ENCODE data around the gene BCAP31.

Gene BCAP31

DNA sequence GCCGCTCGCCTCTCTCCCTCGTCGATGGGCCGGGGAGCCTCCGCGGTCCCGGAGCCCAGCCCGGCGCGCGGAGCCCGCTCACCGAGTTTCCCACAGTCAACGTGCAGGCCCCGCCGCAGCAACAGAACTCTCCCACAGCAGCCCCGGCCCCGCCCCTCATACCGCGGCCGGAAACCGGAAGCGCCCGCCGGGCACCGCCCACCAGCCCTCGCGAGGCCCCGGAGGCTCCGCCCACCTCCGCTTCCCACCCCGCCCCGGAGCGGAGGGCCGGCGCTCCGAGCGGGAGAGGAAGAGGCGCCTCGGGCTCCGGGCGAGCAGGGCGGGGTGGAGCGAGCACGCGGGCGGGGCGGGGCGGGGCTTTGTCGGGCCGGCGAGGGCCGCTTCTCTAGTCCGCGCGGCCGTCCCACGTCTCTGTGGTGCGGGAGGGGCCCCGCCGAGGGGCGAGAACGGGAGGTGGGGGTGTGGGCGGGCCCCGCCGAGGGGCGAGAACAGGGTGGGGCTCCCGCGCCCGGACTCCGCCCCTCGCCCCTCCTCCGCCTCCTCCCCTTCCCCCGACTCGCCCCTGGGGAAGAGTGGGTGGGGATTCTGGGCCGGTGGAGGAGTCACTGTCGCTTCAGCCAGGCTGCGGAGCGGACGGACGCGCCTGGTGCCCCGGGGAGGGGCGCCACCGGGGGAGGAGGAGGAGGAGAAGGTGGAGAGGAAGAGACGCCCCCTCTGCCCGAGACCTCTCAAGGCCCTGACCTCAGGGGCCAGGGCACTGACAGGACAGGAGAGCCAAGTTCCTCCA, at the start of gene BCAP31, which contains the start of gene ABCD1:
Gene BCAP31 (minus strand): TSS at position 136 of the 787 bp plus-strand sequence. CDS start 1,143 bp downstream, outside the sequence.
Gene ABCD1 (plus strand): TSS at position 605 of the 787 bp plus-strand sequence. CDS start 411 bp downstream, outside the sequence.
- DNase-seq (ENCODE audit: low read depth) = peak; percentile 79

- DNase-seq (ENCODE audit: low read depth) = no peak
These were observed 49.0 kb upstream of the BCAP31 start for GRCh38 chrX:153773218-153773611.

GRCh38 chrX:153772316-153773217, 48.4 kb upstream of the BCAP31 start:
- DNase-seq (ENCODE audit: low read depth) = no peak

- no peak for DNase-seq (ENCODE audit: low read depth)
These were observed 47.5 kb upstream of the BCAP31 start for GRCh38 chrX:153771415-153772315.

DNA sequence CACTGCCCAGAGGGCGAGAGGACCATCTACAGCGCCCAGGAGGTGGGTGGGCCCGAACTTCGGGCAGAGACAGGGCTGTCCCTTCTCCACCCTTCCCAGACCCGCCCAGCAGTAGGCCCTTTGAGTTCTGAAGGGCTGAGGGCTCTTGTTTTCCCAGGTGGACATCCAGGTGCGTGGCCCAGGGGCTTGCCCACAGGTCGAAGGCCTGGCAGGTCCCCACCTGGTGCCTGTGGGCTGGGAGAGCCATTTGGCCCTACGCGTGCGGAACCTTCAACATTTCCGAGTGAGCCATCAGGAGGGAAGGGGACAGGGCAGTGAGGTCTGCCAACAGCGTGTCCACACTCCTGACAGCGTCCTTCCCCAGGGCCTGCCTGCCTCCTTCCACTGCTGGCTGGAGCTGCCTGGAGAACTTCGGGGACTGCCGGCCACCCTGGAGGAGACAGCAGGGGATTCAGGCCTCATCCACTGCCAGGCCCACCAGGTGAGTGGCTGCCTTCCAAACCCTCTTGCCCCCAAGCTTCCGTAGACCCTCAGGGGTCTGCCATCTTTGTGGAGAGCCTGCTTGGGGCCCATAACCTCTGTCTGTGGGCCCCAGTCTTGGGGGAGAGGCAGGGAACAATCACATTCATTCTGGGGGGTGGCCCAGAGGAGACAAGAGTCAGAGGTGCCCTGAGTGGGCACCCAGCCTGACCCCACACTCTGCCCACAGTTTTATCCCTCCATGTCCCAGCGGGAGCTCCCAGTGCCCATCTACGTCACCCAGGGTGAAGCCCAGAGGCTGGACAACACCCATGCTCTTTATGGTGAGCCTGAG, 46.6 kb upstream of the BCAP31 start:
- DNase-seq (ENCODE audit: low read depth) = no peak

GRCh38 chrX:153769865-153770600, 45.8 kb upstream of the BCAP31 start:
- DNase-seq (ENCODE audit: low read depth) = no peak

DNA sequence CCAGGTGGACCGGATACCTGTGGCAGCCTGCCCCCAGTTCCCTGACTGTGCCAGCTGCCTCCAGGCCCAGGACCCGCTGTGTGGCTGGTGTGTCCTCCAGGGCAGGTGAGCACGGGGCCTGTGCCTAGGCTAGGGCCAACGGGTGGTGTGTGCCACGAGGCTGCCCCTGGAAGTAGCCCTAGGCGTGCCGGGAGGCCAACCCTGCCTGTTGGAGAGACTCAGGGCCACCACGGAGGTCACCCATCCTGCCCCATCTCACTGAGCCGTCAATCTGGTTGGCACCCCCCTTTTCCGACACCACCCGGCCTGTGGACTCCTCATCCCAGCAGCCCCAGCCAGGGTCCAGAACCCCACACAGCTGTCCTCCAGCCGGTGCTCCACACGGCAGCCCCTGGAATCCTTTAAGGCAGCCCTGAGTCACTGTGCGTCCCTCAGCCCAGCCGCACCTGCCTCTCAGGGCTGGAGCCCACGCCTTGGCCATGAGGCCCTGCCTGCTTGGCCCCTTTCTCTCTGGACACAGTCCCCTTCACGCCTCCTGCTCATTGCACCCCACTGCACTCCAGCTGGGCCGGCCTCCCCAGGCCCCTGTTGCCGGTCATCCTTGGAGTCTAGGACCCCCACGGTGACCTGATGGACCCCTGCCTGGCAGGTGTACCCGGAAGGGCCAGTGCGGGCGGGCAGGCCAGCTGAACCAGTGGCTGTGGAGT, 45.1 kb upstream of the BCAP31 start:
- DNase-seq (ENCODE audit: low read depth) = no peak

DNA sequence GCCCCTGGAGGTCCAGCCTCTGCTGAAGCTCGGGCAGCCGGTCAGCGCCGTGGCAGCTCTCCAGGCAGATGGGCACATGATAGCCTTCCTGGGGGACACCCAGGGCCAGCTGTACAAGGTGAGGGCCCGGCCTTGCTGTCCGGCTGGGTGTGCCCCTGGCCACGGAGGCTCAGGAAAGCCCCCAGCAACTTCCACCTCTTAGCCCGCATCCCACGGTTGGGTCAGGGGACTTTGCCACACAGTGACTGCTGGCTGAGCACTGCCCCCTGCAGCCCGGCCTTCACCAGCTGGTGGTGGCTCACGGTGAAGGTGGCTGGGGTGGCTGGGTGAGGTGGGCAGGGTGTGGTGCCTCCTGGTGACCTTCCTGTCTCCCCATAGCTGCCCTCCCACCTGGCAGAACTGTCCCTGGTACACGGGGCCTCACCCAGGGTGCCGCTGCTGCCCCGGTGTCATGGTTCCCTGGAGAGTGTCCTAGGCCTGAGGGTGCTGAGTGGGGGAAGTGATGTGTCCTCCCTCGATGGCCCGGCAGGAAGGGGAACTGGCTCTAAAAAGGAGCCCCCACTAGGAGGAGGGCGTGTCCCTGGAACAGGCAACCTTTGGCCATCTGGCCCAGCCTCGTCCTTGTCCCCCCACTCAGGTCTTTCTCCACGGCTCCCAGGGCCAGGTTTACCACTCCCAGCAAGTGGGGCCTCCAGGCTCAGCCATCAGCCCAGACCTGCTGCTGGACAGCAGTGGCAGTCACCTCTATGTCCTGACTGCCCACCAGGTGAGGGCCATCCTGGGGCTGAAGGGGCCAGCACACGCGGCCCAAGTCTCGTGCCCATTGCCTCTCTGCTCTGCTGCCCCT, 44.3 kb upstream of the BCAP31 start:
- no peak for DNase-seq (ENCODE audit: low read depth)

- no peak for DNase-seq (ENCODE audit: low read depth)
These were observed 43.5 kb upstream of the BCAP31 start for GRCh38 chrX:153767674-153768055.

GRCh38 chrX:153766871-153767673, 42.9 kb upstream of the BCAP31 start:
- no peak for DNase-seq (ENCODE audit: low read depth)

GRCh38 chrX:153766098-153766817, 42.1 kb upstream of the BCAP31 start:
- DNase-seq (ENCODE audit: low read depth) = peak; percentile 18

DNA sequence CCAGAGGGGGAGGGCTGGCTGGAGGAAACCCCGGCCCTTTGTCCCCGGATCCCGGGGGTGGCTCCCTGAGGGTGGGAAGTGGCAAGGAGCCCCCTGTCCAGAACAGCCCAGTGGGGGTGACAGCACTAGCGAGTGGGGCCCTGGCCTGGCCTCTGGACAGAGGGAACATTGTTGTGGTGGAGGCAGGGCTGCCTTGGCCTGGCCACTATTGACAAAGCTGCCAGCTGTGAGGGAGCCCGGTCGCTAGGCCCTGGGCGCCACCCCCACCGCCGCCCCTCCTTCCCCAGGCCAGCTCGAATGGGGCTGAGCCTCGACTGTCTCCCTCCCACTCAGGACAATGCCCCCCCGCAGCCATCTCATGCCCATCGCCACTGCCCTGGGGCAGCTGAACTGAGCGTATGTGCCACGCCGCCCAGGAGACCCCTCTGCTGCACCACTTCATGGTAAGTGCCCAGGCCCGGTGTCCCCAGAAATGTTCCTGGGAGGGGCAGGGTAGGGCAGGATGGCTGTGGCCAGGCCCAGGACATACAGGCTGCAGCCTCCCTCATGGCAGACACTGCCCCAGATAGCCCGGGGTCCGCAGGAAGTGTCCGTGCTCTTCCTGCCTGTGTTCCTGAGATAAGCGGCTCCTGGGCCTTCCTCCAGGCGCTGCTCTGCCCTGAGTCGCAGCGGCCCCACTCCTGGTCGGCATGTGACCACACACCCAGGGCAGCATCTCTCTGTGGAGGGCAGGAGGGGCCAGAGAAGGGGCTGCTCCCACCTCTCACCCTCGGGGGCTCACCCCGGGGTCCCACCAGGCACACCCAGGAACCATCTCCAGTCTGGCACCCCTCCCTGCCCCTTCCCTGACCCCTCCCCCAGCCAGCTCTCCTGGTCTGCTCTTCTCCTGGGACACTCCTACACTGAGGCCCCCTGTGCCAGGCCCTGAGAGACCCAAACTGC, 41.2 kb upstream of the BCAP31 start:
- DNase-seq (ENCODE audit: low read depth) = no peak

GRCh38 chrX:153764786-153765137, 40.6 kb upstream of the BCAP31 start:
- no peak for DNase-seq (ENCODE audit: low read depth)

GRCh38 chrX:153763989-153764755, 40.0 kb upstream of the BCAP31 start, which contains the start of gene PLXNB3:
TSS of gene PLXNB3 (plus strand) at chrX:153764249. CDS start at chrX:153765536, 1,287 bp downstream.
- DNase-seq (ENCODE audit: low read depth) = peak; percentile 53

- no peak for DNase-seq (ENCODE audit: low read depth)
These were observed 39.2 kb upstream of the BCAP31 start for GRCh38 chrX:153763298-153763932.

All from stimulated activated CD8-positive, alpha-beta memory T cell treated with anti-CD3 and anti-CD28 coated beads, Interleukin-12 subunit alpha, Interleukin-12 subunit beta, amount 100 ng/mL, for 4 hours (primary cell).